Inflammatory macrophage (primary cell): ENCODE data around the gene PITPNM3.

Source experiments
- DNase-seq, 2 donors: peaks; one replicate each; pipeline ENCODE4 v3.0.0-alpha.2; 2020 to 2022

The PITPNM3 gene

GRCh38 chr17:6435968-6436367 lies 120.4 kb downstream of the PITPNM3 start:
- peak; percentile 74 to 78 for DNase-seq

- DNase-seq: no peak
These were observed 121.3 kb downstream of the PITPNM3 start, which contains the start of gene AIPL1 for GRCh38 chr17:6435051-6435450. Gene AIPL1 (minus strand): TSS chr17:6435121. CDS start chr17:6435104, 17 bp downstream.

- DNase-seq: peak; percentile 25 to 27
These were observed 125.6 kb downstream of the PITPNM3 start for GRCh38 chr17:6430769-6431168.

- no peak for DNase-seq
These were observed 127.1 kb downstream of the PITPNM3 start for GRCh38 chr17:6429266-6429665.

GRCh38 chr17:6428207-6428965 lies 128.0 kb downstream of the PITPNM3 start:
- DNase-seq: no peak

GRCh38 chr17:6427279-6427781 lies 129.0 kb downstream of the PITPNM3 start:
- peak; percentile 55 to 63 for DNase-seq

- DNase-seq: no peak
These were observed 129.8 kb downstream of the PITPNM3 start for GRCh38 chr17:6426356-6427101.

GRCh38 chr17:6425407-6425806 lies 130.9 kb downstream of the PITPNM3 start:
- no peak for DNase-seq

- DNase-seq: no peak
These were observed 132.4 kb downstream of the PITPNM3 start for GRCh38 chr17:6423931-6424330.

GRCh38 chr17:6422654-6423241 lies 133.6 kb downstream of the PITPNM3 start:
- DNase-seq: no peak

GRCh38 chr17:6421700-6422604 lies 134.4 kb downstream of the PITPNM3 start:
- DNase-seq: peak; percentile 85 to 87

GRCh38 chr17:6420173-6420641 lies 136.1 kb downstream of the PITPNM3 start:
- peak; percentile 12 to 49 for DNase-seq

- DNase-seq: no peak
These were observed 140.7 kb downstream of the PITPNM3 start for GRCh38 chr17:6415616-6416015.

- DNase-seq: peak; percentile 6 to 23
These were observed 143.3 kb downstream of the PITPNM3 start for GRCh38 chr17:6413065-6413464.

- DNase-seq: no peak
These were observed 147.6 kb downstream of the PITPNM3 start for GRCh38 chr17:6408735-6409134.

- no peak for DNase-seq
These were observed 148.1 kb downstream of the PITPNM3 start for GRCh38 chr17:6408276-6408675.

- no peak for DNase-seq
These were observed 154.1 kb downstream of the PITPNM3 start for GRCh38 chr17:6402258-6402657.
